Measurements from ENCODE around the gene RPTOR.
A peak's percentile ranks its signal among the peaks of the same experiment; 100 is the strongest.
"Not testable (repeated sequence)": the region's sequence is repeated elsewhere in the genome, so short reads cannot be mapped to it uniquely, and the experiment has no call there.

RPTOR gene

GRCh38 chr17:80805032-80805751 is 260.6 kb downstream of the RPTOR start:
- DNase-seq, result no peak

- DNase-seq, result no peak
These were observed 262.4 kb downstream of the RPTOR start for GRCh38 chr17:80807014-80807413.

GRCh38 chr17:80807882-80808281 is 263.2 kb downstream of the RPTOR start:
- no peak for DNase-seq

- peak; percentile 41 for DNase-seq
These were observed 266.8 kb downstream of the RPTOR start for GRCh38 chr17:80811181-80812105.

GRCh38 chr17:80812362-80813088 is 267.9 kb downstream of the RPTOR start:
- no peak for DNase-seq

- DNase-seq, result no peak
These were observed 268.7 kb downstream of the RPTOR start for GRCh38 chr17:80813318-80813717.

GRCh38 chr17:80814491-80814890 is 269.9 kb downstream of the RPTOR start:
- no peak for DNase-seq

GRCh38 chr17:80815151-80815681 is 270.6 kb downstream of the RPTOR start:
- no peak for DNase-seq

- not testable (repeated sequence) for DNase-seq
These were observed 271.1 kb downstream of the RPTOR start for GRCh38 chr17:80815718-80816117.

GRCh38 chr17:80816241-80817103 is 271.8 kb downstream of the RPTOR start:
- no peak for DNase-seq

- DNase-seq, result no peak
These were observed 272.7 kb downstream of the RPTOR start for GRCh38 chr17:80817321-80817845.

GRCh38 chr17:80817861-80818260 is 273.2 kb downstream of the RPTOR start:
- DNase-seq, result no peak

GRCh38 chr17:80818871-80819270 is 274.2 kb downstream of the RPTOR start:
- DNase-seq, result no peak

GRCh38 chr17:80819422-80820164 is 275.0 kb downstream of the RPTOR start:
- DNase-seq, result no peak

- no peak for DNase-seq
These were observed 275.7 kb downstream of the RPTOR start for GRCh38 chr17:80820331-80820730.

- no peak for DNase-seq
These were observed 276.9 kb downstream of the RPTOR start for GRCh38 chr17:80821546-80821945.

- no peak for DNase-seq
These were observed 277.5 kb downstream of the RPTOR start for GRCh38 chr17:80822021-80822699.

- DNase-seq, result peak; percentile 43
These were observed 278.2 kb downstream of the RPTOR start for GRCh38 chr17:80822700-80823410.

- DNase-seq, result no peak
These were observed 280.2 kb downstream of the RPTOR start for GRCh38 chr17:80824549-80825470.

All from hematopoietic multipotent progenitor cell treated with erythropoietin and hydrocortisone succinate and interleukin-3 and kit ligand, for 6 days (in vitro differentiated cells).